ENCODE data around the gene CSNK2A2.

The CSNK2A2 gene

DNA sequence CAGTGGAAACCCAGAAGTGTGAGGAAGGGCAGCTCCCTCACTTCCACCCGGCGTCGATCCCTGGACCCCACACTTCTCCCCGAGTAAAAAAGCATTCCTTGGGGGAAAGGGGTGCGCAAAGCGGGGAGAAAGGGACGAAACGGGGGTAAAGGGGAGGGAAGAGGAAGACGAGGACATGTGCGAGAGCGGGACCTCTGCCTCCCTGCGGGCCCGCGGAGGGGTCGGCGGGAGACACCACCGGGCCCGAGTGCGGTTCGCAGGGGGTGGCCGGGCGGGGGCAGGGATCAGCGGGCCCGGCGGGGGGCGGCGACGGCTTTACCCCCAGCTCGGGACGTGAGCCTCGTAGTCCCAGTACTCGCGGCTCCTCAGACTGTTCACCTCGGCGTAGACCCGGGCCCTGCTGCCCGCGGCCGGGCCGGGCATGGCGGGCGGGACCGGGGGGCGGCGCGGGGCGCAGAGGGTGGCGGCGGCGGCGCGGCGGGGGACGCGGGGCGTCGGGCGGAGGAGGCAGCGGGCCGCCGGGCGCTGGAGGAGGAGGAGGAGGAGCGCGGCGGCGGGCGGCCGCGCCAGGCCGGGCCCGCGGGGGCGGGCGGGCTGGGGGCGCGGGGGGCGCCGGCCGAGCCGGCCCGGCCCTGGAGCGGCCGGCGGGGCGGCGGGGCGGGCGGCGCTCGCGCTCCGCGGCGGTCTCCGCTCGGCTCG lies 443 bp downstream of the CSNK2A2 start:
- TF ChIP-seq, protein P1, sequence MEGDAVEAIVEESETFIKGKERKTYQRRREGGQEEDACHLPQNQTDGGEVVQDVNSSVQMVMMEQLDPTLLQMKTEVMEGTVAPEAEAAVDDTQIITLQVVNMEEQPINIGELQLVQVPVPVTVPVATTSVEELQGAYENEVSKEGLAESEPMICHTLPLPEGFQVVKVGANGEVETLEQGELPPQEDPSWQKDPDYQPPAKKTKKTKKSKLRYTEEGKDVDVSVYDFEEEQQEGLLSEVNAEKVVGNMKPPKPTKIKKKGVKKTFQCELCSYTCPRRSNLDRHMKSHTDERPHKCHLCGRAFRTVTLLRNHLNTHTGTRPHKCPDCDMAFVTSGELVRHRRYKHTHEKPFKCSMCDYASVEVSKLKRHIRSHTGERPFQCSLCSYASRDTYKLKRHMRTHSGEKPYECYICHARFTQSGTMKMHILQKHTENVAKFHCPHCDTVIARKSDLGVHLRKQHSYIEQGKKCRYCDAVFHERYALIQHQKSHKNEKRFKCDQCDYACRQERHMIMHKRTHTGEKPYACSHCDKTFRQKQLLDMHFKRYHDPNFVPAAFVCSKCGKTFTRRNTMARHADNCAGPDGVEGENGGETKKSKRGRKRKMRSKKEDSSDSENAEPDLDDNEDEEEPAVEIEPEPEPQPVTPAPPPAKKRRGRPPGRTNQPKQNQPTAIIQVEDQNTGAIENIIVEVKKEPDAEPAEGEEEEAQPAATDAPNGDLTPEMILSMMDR (IDR thresholded peaks at IDR 0.05), result no peak
- peak overlapping the region; percentile 52 to 66 for H3K4me3 ChIP-seq (ENCODE audit: low read depth in 1 of 2, low read length in 1 of 2)
- peaks cover 3% of the 10 kb centered on the region for H3K36me3 ChIP-seq
- peaks cover 10 to 17% of the 10 kb centered on the region in 2 experiments for H3K4me1 ChIP-seq (ENCODE audit: control insufficient read depth in 1 of 2, insufficient read depth in 1 of 2, low read depth in 1 of 2, low read length in 1 of 2)
- H3K27ac ChIP-seq, result no peak overlapping the region
- H3K9me3 ChIP-seq, result no peaks in the 10 kb centered on the region
- peaks cover 42% of the 10 kb centered on the region for H3K27me3 ChIP-seq

DNA sequence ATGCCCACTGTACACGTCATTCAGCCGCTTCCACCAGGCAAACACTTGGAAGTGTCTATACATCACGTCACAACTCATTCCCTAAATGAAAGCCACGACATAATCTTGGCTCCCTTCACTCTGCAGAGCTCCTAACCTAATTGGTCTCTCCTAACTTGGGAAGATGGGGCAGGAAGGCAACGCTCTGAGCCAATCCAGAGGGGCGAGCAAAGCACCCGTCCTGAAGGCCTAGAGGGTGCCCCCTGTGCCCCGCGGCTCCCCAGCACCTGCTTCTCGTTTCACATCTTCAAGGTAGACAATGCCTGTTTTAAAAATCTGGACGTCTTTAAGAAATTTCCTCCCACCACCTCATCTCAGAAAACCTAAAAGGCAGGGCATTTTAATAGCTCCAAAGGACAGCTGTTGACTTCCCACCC lies 1.0 kb downstream of the CSNK2A2 start:
- Histone ChIP-seq H3K9me3 (no peaks in the 10 kb centered on the region), H3K4me1 (ENCODE audit: control insufficient read depth in 1 of 2, insufficient read depth in 1 of 2, low read depth in 1 of 2, low read length in 1 of 2) (peaks cover 10 to 17% of the 10 kb centered on the region in 2 experiments), H3K27me3 (peaks cover 37% of the 10 kb centered on the region), H3K27ac (no peak overlapping the region), H3K4me3 (ENCODE audit: low read depth in 1 of 2, low read length in 1 of 2) (peak overlapping the region; percentile 52 to 66), H3K36me3 (peaks cover 7% of the 10 kb centered on the region)
- TF ChIP-seq, protein P1 (IDR thresholded peaks at IDR 0.05), result no peak

DNA sequence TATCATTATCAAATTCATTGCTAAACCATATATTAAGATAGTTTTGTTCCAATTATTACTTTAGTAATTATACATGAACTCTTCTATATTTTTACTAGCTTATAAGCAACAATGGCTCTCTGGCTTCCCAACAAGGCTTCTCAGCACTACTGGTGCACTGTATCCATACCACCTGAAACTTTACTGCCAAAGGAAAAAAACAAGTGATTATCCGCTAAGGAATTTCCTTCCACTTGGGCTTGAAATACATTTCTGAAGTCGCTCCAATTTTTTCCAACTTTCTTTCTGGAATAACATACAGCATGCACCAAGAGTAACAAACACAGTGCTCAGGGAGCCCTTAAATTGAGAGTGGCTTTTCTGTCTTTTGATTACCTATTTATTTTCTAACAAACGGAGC lies 2.1 kb downstream of the CSNK2A2 start:
- Histone ChIP-seq H3K36me3 (peaks cover 17% of the 10 kb centered on the region), H3K27me3 (peaks cover 26% of the 10 kb centered on the region), H3K9me3 (no peaks in the 10 kb centered on the region), H3K27ac (no peak overlapping the region), H3K4me1 (ENCODE audit: control insufficient read depth in 1 of 2, insufficient read depth in 1 of 2, low read depth in 1 of 2, low read length in 1 of 2) (peaks cover 10 to 17% of the 10 kb centered on the region in 2 experiments), H3K4me3 (ENCODE audit: low read depth in 1 of 2, low read length in 1 of 2) (no peak overlapping the region)
- TF ChIP-seq, protein P1 (IDR thresholded peaks at IDR 0.05), result no peak

DNA sequence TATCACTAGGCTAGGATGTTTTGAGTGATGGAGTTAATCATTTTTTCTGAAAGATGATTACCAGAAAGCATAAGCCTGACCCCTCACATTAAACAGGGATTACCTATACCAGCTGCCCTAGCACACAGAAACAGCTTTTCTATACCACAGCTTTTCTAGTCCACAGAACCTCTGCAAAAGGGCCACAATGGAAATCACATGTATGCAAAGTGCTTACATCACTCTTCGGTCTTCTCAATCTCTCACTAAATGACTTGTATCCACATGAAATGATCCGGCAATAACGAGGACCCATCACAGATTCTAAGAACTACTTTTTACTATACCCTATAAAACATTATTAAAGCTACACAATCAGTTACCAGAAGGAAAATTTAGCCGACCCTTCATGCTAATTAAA lies 2.6 kb downstream of the CSNK2A2 start:
- TF ChIP-seq, protein P1 (IDR thresholded peaks at IDR 0.05), result no peak
- Histone ChIP-seq H3K4me1 (ENCODE audit: control insufficient read depth in 1 of 2, insufficient read depth in 1 of 2, low read depth in 1 of 2, low read length in 1 of 2) (peaks cover 10 to 17% of the 10 kb centered on the region in 2 experiments), H3K9me3 (no peaks in the 10 kb centered on the region), H3K36me3 (peaks cover 22% of the 10 kb centered on the region), H3K27ac (no peak overlapping the region), H3K4me3 (ENCODE audit: low read depth in 1 of 2, low read length in 1 of 2) (no peak overlapping the region), H3K27me3 (peaks cover 22% of the 10 kb centered on the region)

DNA sequence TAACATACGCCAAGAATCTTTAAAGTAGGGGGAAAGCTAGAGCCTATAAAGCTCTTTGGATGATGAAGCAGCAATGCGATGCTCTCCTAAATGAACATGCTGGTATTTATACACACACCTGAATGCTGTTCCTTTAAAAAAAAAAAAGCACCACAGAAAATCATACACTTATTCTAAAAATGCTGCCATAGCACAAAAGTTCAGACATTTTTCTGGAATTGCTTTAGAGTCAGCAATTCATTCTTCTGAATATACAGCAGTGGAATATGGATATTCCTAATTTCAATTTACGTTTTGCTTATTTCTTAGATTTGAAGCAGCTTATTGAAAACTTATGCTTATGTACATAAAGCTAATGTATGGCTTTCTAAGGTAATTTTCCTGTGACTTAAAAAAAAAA lies 3.1 kb downstream of the CSNK2A2 start:
- Histone ChIP-seq H3K4me1 (ENCODE audit: control insufficient read depth in 1 of 2, insufficient read depth in 1 of 2, low read depth in 1 of 2, low read length in 1 of 2) (peaks cover 10 to 17% of the 10 kb centered on the region in 2 experiments), H3K27me3 (peaks cover 16% of the 10 kb centered on the region), H3K9me3 (no peaks in the 10 kb centered on the region), H3K4me3 (ENCODE audit: low read depth in 1 of 2, low read length in 1 of 2) (no peak overlapping the region), H3K36me3 (peaks cover 24% of the 10 kb centered on the region), H3K27ac (no peak overlapping the region)
- TF ChIP-seq, protein P1 (IDR thresholded peaks at IDR 0.05), result no peak
